Measurements from ENCODE around the gene SUPT16H. TPM values are rescaled to one million over a fixed set of nuclear protein-coding genes. Genes with fewer than 3 reads are reported as not detected.

Gene SUPT16H
- total RNA-seq, 1 experiment from 2014 or later, result 216 TPM

Other genes starting within 250 kb of the SUPT16H start
- gene OR5AU1, start 228.0 kb downstream of the SUPT16H start, total RNA-seq (2014; rRNA removed; shearing (Covaris generic)), result 0.03 TPM in 1 of 2 replicates, not detected in the other
- gene HNRNPC, start 114.6 kb downstream of the SUPT16H start, total RNA-seq (2014; rRNA removed; shearing (Covaris generic)), result 1,205 and 1,219 TPM in 2 replicates
- gene RPGRIP1, start 103.9 kb downstream of the SUPT16H start, total RNA-seq (2014; rRNA removed; shearing (Covaris generic)), result not detected in 2 replicates
- gene CHD8, start 72.1 kb upstream of the SUPT16H start, total RNA-seq (2014; rRNA removed; shearing (Covaris generic)), result 61.7 and 63.7 TPM in 2 replicates
- 25.0 and 26.3 TPM in 2 replicates for gene RAB2B, start 92.9 kb upstream of the SUPT16H start, total RNA-seq (2014; rRNA removed; shearing (Covaris generic))
- 26.4 and 27.7 TPM in 2 replicates for gene TOX4, start 93.2 kb upstream of the SUPT16H start, total RNA-seq (2014; rRNA removed; shearing (Covaris generic))
- gene METTL3, start 127.3 kb upstream of the SUPT16H start, total RNA-seq (2014; rRNA removed; shearing (Covaris generic)), result 55.1 and 56.5 TPM in 2 replicates
- gene SALL2, start 142.3 kb upstream of the SUPT16H start, total RNA-seq (2014; rRNA removed; shearing (Covaris generic)), result 16.4 and 19.7 TPM in 2 replicates
- not detected in 2 replicates for gene OR10G3, start 196.1 kb upstream of the SUPT16H start, total RNA-seq (2014; rRNA removed; shearing (Covaris generic))

All from SJCRH30 (cell line).